ENCODE measurements around the gene ROCK2. TPM values are rescaled to one million over a fixed set of nuclear protein-coding genes. Genes with fewer than 3 reads are reported as not detected.

ROCK2 gene
- total RNA-seq, 1 donor from 2014 or later: 45.1 TPM

DNA sequence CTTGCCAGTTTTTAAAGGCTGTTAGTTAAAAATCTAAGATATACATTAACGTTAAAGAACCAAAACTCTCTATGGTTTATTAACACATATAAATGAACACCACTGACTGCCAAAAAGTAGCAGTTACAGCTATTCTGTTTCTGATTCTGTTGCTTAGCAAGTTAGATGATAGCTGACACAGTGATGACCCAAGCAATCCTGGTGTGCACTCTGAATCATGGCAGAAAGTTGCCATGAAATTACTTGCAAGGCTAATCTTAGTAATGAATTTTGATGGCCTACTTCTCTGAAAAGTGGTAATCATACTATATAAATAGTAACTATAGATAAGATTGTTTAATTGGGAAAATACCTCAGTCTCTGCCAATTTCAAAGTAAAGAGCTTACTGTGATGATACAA is 57.7 kb downstream of the ROCK2 start:
- H3K4me3 Mint-ChIP-seq (ENCODE audit: unreplicated experiment): no peak overlapping the region
- FAIRE-seq: no peak
- no peak overlapping the region for H2AFZ ChIP-seq (ENCODE audit: low read depth, low read length)
- no peaks in the 10 kb centered on the region for H3K27me3 ChIP-seq (ENCODE audit: insufficient read depth, low read length)
- no peaks in the 10 kb centered on the region for H3K4me1 ChIP-seq (ENCODE audit: insufficient read depth, low read length)
- peak; percentile 35 for DNase-seq (ENCODE audit: low read depth)
- no peak overlapping the region for H3K27ac ChIP-seq (ENCODE audit: low read depth, low read length)
- no peak overlapping the region for H3K4me2 ChIP-seq (ENCODE audit: low read length)
- H3K9ac ChIP-seq (ENCODE audit: low read length): no peak overlapping the region
- H4K20me1 ChIP-seq (ENCODE audit: insufficient read depth, low read length): peaks cover 26% of the 10 kb centered on the region
- no peaks in the 10 kb centered on the region for H3K9me3 ChIP-seq (ENCODE audit: insufficient read depth, low read depth, low read length)
- peaks cover 15% of the 10 kb centered on the region for H3K36me3 Mint-ChIP-seq (ENCODE audit: low read depth, unreplicated experiment)
- peaks cover 58% of the 10 kb centered on the region for H3K79me2 ChIP-seq (ENCODE audit: insufficient read depth, low read length)
- H3K9me3 Mint-ChIP-seq (ENCODE audit: unreplicated experiment): peaks cover 2% of the 10 kb centered on the region
- H3K36me3 ChIP-seq (ENCODE audit: insufficient read depth, low read length): peaks cover 9% of the 10 kb centered on the region
- no peaks in the 10 kb centered on the region for H3K27me3 Mint-ChIP-seq (ENCODE audit: low read depth, unreplicated experiment)
- TF ChIP-seq EZH2 (IDR thresholded peaks at IDR 0.05; ENCODE audit: insufficient read depth, low read length): no peak
- TF ChIP-seq CTCF (IDR thresholded peaks at IDR 0.05; ENCODE audit: insufficient read depth, low read depth, low read length): no peak
- H3K4me3 ChIP-seq (ENCODE audit: insufficient read depth, low read depth, low read length): no peak overlapping the region
- H3K4me1 Mint-ChIP-seq (ENCODE audit: low read depth, unreplicated experiment): peaks cover 7% of the 10 kb centered on the region
- no peak overlapping the region for H3K27ac Mint-ChIP-seq (ENCODE audit: unreplicated experiment)

DNA sequence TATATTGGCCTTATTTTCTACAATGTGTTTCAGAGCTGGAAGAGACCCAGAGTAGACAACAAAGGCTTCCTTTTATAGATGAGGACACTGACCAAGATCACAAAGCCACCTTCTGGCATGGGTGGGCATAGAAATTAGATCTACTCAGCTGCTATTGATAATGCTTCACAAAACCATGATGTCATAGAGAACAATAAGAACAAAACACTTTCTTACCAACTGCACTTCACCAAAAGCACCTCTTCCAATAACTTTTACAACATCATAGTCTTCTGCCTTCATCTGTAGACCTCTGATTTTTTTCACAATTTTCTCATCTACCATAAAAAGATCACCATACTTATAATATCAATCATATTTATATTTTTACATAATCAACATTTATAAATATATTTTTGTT is 58.1 kb downstream of the ROCK2 start:
- peaks cover 2% of the 10 kb centered on the region for H3K9me3 Mint-ChIP-seq (ENCODE audit: unreplicated experiment)
- H3K36me3 Mint-ChIP-seq (ENCODE audit: low read depth, unreplicated experiment): peaks cover 15% of the 10 kb centered on the region
- Histone ChIP-seq H3K79me2 (ENCODE audit: insufficient read depth, low read length) (peaks cover 55% of the 10 kb centered on the region), H3K27ac (ENCODE audit: low read depth, low read length) (no peak overlapping the region), H3K4me3 (ENCODE audit: insufficient read depth, low read depth, low read length) (no peak overlapping the region), H3K9me3 (ENCODE audit: insufficient read depth, low read depth, low read length) (no peaks in the 10 kb centered on the region), H3K4me1 (ENCODE audit: insufficient read depth, low read length) (no peaks in the 10 kb centered on the region), H3K9ac (ENCODE audit: low read length) (no peak overlapping the region), H3K27me3 (ENCODE audit: insufficient read depth, low read length) (no peaks in the 10 kb centered on the region), H2AFZ (ENCODE audit: low read depth, low read length) (no peak overlapping the region), H3K36me3 (ENCODE audit: insufficient read depth, low read length) (peaks cover 9% of the 10 kb centered on the region), H4K20me1 (ENCODE audit: insufficient read depth, low read length) (peaks cover 24% of the 10 kb centered on the region), H3K4me2 (ENCODE audit: low read length) (no peak overlapping the region)
- no peaks in the 10 kb centered on the region for H3K27me3 Mint-ChIP-seq (ENCODE audit: low read depth, unreplicated experiment)
- H3K27ac Mint-ChIP-seq (ENCODE audit: unreplicated experiment): no peak overlapping the region
- H3K4me3 Mint-ChIP-seq (ENCODE audit: unreplicated experiment): no peak overlapping the region
- TF ChIP-seq EZH2 (IDR thresholded peaks at IDR 0.05; ENCODE audit: insufficient read depth, low read length) (no peak), CTCF (IDR thresholded peaks at IDR 0.05; ENCODE audit: insufficient read depth, low read depth, low read length) (no peak)
- FAIRE-seq (no peak), DNase-seq (ENCODE audit: low read depth) (no peak)
- H3K4me1 Mint-ChIP-seq (ENCODE audit: low read depth, unreplicated experiment): peaks cover 7% of the 10 kb centered on the region

DNA sequence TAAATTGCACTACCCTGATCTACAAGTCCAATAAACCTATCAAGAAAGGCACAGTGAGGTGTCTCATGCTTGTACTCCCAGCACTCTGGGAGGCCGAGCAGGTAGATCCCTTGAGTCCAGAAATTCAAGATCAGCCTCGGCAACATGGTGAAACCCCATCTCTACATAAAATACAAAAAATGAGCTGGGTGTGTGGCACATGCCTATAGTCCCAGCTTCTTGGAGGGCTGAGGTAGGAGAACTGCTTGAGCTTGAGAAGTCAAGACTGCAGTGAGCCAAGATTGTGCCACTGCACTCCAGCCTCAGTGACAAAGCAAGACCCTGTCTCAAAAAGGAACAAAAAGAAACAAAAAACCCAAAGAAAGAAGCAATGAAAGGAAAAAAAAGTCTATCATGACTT is 58.9 kb downstream of the ROCK2 start:
- H3K4me1 ChIP-seq (ENCODE audit: insufficient read depth, low read length): no peaks in the 10 kb centered on the region
- H2AFZ ChIP-seq (ENCODE audit: low read depth, low read length): no peak overlapping the region
- H3K4me3 ChIP-seq (ENCODE audit: insufficient read depth, low read depth, low read length): no peak overlapping the region
- H3K36me3 ChIP-seq (ENCODE audit: insufficient read depth, low read length): peaks cover 9% of the 10 kb centered on the region
- no peak overlapping the region for H3K27ac ChIP-seq (ENCODE audit: low read depth, low read length)
- DNase-seq (ENCODE audit: low read depth) (no peak), FAIRE-seq (no peak)
- H3K27ac Mint-ChIP-seq (ENCODE audit: unreplicated experiment): no peak overlapping the region
- H3K9me3 ChIP-seq (ENCODE audit: insufficient read depth, low read depth, low read length): no peaks in the 10 kb centered on the region
- TF ChIP-seq CTCF (IDR thresholded peaks at IDR 0.05; ENCODE audit: insufficient read depth, low read depth, low read length) (no peak), EZH2 (IDR thresholded peaks at IDR 0.05; ENCODE audit: insufficient read depth, low read length) (no peak)
- no peak overlapping the region for H3K4me3 Mint-ChIP-seq (ENCODE audit: unreplicated experiment)
- H3K9ac ChIP-seq (ENCODE audit: low read length): no peak overlapping the region
- peaks cover 7% of the 10 kb centered on the region for H3K4me1 Mint-ChIP-seq (ENCODE audit: low read depth, unreplicated experiment)
- H3K9me3 Mint-ChIP-seq (ENCODE audit: unreplicated experiment): peaks cover 2% of the 10 kb centered on the region
- no peaks in the 10 kb centered on the region for H3K27me3 Mint-ChIP-seq (ENCODE audit: low read depth, unreplicated experiment)
- H4K20me1 ChIP-seq (ENCODE audit: insufficient read depth, low read length): peaks cover 16% of the 10 kb centered on the region
- peaks cover 55% of the 10 kb centered on the region for H3K79me2 ChIP-seq (ENCODE audit: insufficient read depth, low read length)
- no peaks in the 10 kb centered on the region for H3K27me3 ChIP-seq (ENCODE audit: insufficient read depth, low read length)
- H3K4me2 ChIP-seq (ENCODE audit: low read length): no peak overlapping the region
- H3K36me3 Mint-ChIP-seq (ENCODE audit: low read depth, unreplicated experiment): peaks cover 15% of the 10 kb centered on the region
